Nephron (organoid): ENCODE results near the gene PARD6G.

Experiments used
- H3K27ac Mint-ChIP-seq, 3 experiments: 2 replicates each; pipeline ENCODE4 v1.8.0; 2020; ENCODE audit warnings: mixed read lengths in 3 of 3, mild to moderate bottlenecking in 2 of 3, moderate library complexity in 1 of 3
- H3K27me3 Mint-ChIP-seq: 2 replicates; pipeline ENCODE4 v1.8.0; 2021; ENCODE audit warnings: low read depth, mild to moderate bottlenecking, moderate library complexity, mixed read lengths
- H3K36me3 Mint-ChIP-seq: 2 replicates; pipeline ENCODE4 v1.8.0; 2020; ENCODE audit warnings: low read depth, mixed read lengths
- H3K4me1 Mint-ChIP-seq: 2 replicates; pipeline ENCODE4 v1.8.0; 2020; ENCODE audit warnings: mixed read lengths
- H3K4me3 Mint-ChIP-seq, 3 experiments: 2 replicates each; pipeline ENCODE4 v1.8.0; 2020; ENCODE audit warnings: mild to moderate bottlenecking in 3 of 3, mixed read lengths in 3 of 3, moderate library complexity in 2 of 3
- H3K9me3 Mint-ChIP-seq: 2 replicates; pipeline ENCODE4 v1.8.0; 2020; ENCODE audit warnings: mixed read lengths
- TF ChIP-seq, protein P1 (sequence below), 3 experiments: fragments of 200-600 bp; sonication (generic); IDR thresholded peaks; one replicate each; pipeline ENCODE4 v1.5.0; 2021; ENCODE audit warnings: antibody characterized with exemption in 3 of 3; ENCODE audit not compliant: unreplicated experiment in 3 of 3

PARD6G gene

DNA sequence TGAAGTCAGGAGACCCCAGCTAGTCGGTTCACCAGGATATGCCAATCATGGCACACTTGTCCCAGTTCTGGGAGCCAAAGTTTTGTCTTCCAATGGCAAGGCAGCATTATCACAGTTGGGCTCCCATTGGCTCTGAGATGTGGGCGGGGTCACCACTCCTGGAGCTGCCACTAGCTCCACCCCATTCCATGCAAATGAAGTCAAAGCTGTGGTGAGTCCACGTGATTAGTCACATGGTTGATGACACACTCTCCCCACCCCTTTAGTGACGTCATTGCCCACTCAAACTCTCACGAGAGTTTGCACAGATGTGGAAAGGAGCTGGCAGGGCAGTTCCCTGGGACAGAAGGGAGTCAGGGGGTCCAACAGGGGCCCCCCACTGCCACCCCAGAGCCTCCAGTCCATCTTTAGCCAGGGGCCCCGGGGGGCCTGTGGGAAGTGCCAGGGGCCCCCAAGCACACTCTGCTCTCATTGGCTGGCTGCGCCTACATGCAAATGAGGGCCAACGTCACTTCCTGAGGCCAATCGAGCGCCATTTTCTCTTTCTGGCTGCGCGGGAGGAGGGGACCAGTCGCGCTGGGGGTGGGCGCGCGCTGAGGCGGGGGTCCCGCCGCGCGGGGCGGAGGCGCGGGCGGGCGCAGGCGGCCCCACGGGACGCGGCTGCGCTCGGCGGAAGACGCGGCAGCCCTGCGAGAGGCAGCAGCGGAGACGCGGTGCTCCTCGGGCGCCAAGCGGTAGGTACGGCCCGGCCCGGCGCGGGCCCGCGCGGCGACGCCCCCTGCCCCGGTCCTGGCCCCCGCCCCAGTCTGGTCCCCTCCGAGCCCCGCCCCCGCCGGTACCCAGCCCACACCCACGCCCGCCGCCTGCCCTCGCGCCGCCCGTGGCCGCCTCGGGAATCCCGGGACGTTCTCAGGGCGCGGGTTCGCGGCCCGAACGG, 138.3 kb downstream of the PARD6G start, which contains the start of gene ADNP2:
Gene ADNP2, plus strand, starts transcription at position 524 of the 937 bp plus-strand sequence. CDS start 8,281 bp downstream, outside the sequence.
- TF ChIP-seq, protein P1, sequence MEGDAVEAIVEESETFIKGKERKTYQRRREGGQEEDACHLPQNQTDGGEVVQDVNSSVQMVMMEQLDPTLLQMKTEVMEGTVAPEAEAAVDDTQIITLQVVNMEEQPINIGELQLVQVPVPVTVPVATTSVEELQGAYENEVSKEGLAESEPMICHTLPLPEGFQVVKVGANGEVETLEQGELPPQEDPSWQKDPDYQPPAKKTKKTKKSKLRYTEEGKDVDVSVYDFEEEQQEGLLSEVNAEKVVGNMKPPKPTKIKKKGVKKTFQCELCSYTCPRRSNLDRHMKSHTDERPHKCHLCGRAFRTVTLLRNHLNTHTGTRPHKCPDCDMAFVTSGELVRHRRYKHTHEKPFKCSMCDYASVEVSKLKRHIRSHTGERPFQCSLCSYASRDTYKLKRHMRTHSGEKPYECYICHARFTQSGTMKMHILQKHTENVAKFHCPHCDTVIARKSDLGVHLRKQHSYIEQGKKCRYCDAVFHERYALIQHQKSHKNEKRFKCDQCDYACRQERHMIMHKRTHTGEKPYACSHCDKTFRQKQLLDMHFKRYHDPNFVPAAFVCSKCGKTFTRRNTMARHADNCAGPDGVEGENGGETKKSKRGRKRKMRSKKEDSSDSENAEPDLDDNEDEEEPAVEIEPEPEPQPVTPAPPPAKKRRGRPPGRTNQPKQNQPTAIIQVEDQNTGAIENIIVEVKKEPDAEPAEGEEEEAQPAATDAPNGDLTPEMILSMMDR (IDR thresholded peaks at IDR 0.05; ENCODE audit: unreplicated experiment in 3 of 3), result no peak
- Mint-ChIP-seq H3K4me3 (peak within 1 kb of the TSS; percentile 82 to 87 (median 86)), H3K4me1 (peaks cover 37% of the 10 kb centered on the region), H3K27ac (peak within 1 kb of the TSS; percentile 89 to 92 (median 92)), H3K9me3 (peaks cover 3% of the 10 kb centered on the region), H3K27me3 (no peaks in the 10 kb centered on the region), H3K36me3 (peaks cover 4% of the 10 kb centered on the region)

DNA sequence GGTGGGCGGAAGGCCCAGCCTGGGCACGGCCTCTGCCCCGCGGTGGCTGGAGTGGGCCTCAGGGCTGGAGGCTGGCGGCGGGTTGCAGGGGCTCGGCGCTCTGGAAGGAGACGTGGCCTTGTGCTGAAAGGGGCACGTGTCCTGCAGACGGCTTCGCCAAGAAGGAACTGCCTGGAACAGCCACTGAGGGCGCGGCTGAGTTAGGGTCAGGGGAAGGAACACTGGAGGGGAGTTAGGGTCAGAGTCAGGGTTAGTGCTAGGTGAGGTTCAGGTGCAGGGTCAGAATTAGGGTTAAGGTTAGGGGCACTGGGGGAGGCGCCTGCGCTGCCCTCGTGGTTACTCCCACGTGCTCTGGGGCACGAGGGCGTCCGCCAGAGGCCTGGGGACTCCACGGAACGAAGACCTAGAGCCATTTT, 139.2 kb downstream of the PARD6G start:
- Mint-ChIP-seq H3K4me3 (peak overlapping the region; percentile 77 to 86 (median 86)), H3K27ac (peak overlapping the region; percentile 89 to 92 (median 90)), H3K36me3 (peaks cover 4% of the 10 kb centered on the region), H3K27me3 (no peaks in the 10 kb centered on the region), H3K9me3 (peaks cover 3% of the 10 kb centered on the region), H3K4me1 (peaks cover 31% of the 10 kb centered on the region)
- TF ChIP-seq, protein P1 (IDR thresholded peaks at IDR 0.05; ENCODE audit: unreplicated experiment in 3 of 3), result no peak

DNA sequence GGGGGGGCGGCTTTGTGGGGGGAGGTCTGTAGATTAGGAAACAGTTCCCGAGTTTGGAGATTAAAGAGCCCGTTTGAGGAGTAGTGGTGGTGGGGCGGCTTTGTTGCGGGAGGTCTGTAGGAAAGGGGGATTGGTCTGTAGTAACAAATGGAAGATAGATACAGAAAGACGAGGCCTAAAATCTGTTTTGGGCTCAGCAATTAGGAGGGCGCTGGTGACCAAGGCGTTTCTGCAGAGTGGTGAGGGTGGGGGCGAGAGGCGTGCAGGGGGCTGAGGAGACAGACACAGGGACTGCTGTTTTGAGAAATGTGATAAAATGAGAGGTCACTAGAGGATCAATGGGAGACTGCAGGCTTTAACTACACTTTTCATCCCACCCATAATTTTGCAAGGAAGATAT, 139.9 kb downstream of the PARD6G start:
- Mint-ChIP-seq H3K4me1 (peaks cover 24% of the 10 kb centered on the region), H3K27ac (peak overlapping the region; percentile 63 to 92 (median 90)), H3K36me3 (peaks cover 4% of the 10 kb centered on the region), H3K9me3 (peaks cover 4% of the 10 kb centered on the region), H3K4me3 (peak overlapping the region; percentile 77 to 86 (median 86)), H3K27me3 (no peaks in the 10 kb centered on the region)
- TF ChIP-seq, protein P1 (IDR thresholded peaks at IDR 0.05; ENCODE audit: unreplicated experiment in 3 of 3), result no peak
